Stimulated activated naive CD8-positive, alpha-beta T cell treated with anti-CD3 and anti-CD28 coated beads, Interleukin-15, Interleukin-2, amounts not matched to agents 100 U/mL and 50 U/mL, for 24 hours (primary cell): ENCODE measurements around the gene FAM76B.

Experiments used
- ATAC-seq: fragments of 150-1000 bp; cut with Tn5 transposase; one replicate; pipeline ENCODE4 v1.10.0; 2021
- DNase-seq: peaks from one replicate; pipeline ENCODE4 v3.0.0; 2021

Gene FAM76B

DNA sequence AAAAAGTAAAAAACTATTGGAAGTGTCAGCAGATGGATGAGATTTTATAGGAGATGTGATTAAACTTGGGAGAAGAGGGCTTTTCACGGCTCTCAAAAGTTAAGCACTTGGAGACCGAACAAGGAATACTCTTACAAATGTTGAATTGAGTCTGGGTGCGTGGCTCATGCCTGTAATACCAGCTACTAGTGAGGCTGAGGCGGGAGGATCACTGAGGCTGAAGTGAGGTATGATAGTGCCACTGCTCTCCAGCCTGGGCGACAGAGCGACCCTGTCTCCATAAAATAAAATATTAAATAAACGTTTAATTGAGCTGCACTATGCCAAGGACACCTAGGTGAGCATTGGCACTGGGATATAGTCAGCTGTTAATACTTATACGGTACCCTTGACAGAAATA, 2.6 kb upstream of the FAM76B start:
- no peak for DNase-seq

GRCh38 chr11:95791709-95792033, 2.1 kb upstream of the FAM76B start:
- DNase-seq: no peak
- no peak for ATAC-seq

More for the DNA sequence above, 2.6 kb upstream of the FAM76B start:
- ATAC-seq: no peak

DNA sequence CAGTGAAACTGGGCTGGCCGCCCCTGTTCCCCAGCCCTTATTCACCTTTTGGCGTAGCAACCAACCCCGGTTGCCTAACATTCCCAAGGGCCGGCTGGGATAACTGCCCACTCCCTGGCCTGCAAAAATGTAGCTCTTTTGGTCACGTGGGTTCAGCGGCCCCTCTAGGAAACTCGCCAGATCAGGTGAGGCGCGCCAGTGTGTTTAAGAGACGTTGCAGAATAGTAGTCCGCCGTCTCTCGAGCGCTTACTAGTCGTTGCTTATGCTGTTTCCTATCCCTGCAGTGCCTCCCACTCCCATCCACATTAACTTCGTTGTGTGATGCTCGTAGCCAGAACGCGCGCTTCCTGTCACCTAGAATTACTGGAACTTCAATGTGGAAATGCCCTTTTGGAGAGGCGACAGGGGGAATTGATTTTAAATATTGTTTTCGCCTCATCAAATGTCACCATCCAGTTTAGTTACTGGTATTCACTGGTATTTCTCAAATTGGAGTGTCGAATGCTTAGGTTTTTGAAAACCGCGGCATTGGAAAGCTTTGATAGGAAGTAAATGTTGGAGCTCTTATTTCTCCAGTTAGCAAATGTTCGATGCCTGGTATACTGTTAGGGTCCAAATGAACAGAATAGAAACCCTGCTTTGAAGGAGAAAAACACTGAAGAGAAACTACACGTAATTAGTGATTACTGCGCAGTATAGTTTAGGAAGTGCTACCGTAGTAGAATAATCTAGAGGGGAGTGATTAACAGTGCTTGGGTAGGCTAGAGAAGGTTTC, 1.5 kb upstream of the FAM76B start:
- no peak for ATAC-seq
- peak; percentile 63 for DNase-seq

DNA sequence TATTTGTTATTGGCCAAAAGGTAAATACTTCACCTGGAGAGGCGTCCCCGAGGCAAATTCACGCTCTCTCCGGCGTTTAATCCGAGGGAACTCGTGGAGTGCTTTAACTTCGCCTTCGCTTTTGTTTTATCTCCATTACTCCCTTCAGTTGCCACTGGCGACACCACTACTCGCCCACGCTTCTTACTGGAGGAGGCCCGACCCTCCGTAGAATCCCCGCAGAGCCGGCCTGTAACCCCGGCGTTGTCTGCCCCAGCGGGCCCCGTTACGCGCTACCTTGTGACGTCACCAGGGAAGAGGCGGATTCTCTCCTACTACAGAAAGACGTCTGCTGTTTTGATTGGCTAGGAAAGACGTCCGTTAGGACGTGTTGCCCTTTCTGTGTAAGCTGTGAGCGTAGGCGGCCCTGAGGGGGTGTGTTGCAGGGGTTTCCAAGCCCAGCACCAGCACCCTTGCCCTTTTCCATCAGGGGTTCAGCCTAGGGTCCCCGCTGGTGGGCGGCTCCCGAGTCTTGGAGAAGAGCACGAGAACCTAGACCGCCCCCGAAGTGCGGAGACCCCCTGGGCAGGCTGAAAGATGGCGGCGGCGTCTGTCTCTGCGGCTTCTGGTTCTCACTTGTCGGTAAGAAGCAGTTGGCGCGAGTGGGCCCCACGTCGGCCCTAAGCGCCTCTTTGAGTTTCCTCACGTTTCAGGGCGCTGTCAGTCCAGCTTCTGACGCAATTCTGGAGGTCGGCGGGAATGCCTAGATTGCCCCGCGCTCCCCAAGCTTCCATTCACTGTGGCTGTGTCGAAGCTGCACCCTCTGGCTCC, 746 bp upstream of the FAM76B start, which contains the start of gene CEP57:
Gene CEP57, plus strand, starts transcription at position 376 of the 810 bp plus-strand sequence. Its CDS starts 201 bp downstream, at position 577.
- ATAC-seq (peak; percentile 77), DNase-seq (peak; percentile 94)

GRCh38 chr11:95788921-95789505, 569 bp downstream of the FAM76B start:
- peak; percentile 40 for DNase-seq
- ATAC-seq: no peak

DNA sequence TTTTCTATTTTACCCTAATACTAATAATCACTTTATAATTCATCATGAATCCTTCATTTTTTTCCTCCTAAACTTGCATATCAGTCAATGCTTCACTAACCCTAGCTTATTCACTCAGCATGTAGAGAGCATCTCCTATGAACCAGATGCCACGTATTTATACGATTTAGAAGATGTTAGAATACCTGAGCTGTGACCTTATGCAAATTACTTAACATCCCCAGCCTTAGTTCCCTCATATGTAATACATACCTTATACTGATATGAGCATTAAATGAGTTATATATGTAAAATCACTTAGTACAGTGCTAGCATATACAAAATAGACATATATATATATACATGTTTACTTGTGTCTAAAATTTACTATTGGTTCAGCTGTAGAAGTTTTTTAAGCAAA, 9.0 kb downstream of the FAM76B start:
- DNase-seq (no peak), ATAC-seq (no peak)

DNA sequence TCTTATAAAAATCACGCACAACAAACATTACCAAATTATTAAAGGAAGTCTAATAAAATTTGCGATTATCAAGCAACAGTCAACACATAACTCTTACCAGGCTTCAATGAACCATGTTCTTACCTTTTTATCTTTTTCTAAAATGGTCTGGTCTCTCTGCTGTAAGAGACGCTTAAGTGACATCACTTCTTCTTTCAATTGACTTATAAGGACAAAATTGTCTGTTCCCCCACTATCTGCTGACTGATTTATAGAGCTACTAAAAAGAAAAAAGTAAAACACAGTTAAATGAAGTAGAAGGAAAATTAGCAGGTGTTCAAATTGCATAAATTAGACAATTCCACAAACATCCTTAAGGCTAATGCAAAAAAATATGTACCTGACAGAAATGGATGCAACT, 10.9 kb downstream of the FAM76B start:
- ATAC-seq: no peak
- DNase-seq: no peak

DNA sequence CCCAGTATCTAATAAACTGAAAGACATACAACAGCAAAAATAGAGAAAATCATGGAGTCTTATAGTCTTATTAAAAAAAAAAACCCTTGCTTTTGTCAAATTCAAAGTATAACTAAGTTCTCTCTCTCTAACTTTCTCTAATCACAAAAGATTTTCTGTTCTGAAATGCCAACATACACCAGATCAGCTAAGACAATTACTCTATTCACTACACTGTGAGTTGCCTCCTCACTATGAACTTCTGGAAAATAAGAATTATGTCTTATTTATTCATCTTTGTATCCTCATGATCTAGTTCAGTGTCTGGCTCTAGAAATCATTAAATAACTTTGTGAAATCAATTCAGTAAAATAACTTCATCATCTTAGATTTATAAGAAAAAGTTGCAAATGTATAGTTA, 12.7 kb downstream of the FAM76B start:
- no peak for ATAC-seq
- DNase-seq: no peak

GRCh38 chr11:95768521-95768920, 21.1 kb downstream of the FAM76B start:
- ATAC-seq: no peak
- DNase-seq: no peak

DNA sequence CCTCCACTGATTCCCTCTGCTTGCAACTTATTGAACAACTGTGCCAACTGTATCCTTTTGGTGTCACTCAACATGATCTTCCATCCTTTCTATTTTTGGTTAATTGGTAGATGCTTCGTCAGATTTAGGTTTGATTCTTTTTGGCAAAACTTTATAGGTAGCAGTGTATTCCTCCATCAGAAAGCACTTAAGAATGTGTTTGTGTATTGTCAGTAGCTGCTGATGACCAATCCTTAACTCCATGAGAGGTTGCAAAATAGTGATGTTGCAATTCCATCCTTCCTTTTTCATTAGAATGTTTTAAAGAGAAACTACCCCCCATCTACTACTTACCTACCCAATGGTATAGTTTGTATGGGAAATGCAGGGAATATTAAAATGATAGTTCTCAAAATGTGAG, 22.1 kb downstream of the FAM76B start:
- DNase-seq (no peak), ATAC-seq (no peak)

GRCh38 chr11:95766701-95767100, 22.9 kb downstream of the FAM76B start:
- DNase-seq (no peak), ATAC-seq (no peak)

DNA sequence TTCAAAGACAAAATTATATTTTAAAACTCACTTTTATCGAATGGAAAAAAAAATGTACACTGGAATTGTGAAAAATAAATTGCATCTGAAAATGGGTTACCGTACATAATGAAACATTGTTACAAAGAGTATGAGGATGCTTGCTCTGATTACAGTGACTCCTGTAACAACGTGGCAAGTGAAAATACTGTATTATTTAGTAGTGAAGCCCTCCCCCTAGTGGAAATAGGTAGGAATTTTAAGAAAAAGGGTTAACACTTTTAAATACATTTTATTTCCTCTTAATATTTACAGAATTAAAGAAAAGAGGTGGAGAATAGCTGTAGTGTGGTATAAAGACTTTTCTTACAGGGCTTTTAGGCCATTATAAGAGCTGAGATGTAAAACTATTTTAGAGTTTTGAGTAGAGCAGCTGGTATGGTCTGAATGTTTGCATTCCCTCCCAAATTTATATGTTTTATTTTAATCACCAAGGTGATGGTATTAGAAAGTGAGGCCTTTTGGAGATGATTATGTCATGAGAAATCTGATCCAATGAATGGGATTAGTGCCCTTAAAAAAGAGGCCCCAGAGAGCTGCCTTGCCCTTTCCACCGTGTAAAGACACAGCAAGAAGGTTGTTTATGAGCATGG, 25.2 kb downstream of the FAM76B start:
- DNase-seq: no peak
- ATAC-seq: no peak

GRCh38 chr11:95762534-95762933, 27.0 kb downstream of the FAM76B start:
- ATAC-seq: no peak
- no peak for DNase-seq

DNA sequence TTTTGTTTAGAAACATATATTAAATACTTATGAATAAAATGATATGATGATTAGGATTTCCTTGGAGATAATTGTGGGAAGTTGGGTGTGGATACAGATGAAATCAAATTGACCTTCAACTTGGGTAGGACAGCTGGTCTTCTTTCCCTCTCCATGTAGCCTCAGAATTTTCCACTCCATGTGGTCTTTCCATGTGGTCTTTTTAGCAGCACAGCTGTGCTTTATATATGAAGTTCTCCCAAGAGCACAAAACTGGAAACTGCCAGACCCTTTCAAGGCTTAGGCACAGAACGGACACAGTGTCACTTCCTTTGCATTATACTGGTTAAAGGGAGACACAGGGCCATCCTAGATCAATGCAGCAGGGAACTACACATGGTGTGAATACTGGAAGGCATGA, 28.6 kb downstream of the FAM76B start:
- ATAC-seq: no peak
- no peak for DNase-seq

DNA sequence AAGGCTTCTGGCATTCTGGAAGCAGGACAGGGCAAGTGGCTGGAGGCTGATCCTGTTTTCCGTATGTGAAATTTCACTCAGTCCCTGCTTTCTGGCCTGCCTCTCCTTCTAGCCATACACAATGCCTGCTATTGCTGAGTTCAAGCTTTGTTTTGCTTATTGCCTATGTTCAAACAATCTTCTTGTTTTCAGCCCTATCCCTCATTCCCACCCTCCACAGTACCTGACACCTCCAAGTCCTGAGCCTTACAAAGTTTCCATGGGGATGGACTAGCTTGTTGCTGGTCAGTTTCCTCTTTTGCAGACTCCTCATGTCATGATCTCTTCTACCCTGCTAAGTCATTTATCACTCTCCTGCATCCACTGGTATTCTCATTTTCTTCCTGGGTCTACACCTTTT, 38.1 kb downstream of the FAM76B start:
- ATAC-seq (no peak), DNase-seq (no peak)

DNA sequence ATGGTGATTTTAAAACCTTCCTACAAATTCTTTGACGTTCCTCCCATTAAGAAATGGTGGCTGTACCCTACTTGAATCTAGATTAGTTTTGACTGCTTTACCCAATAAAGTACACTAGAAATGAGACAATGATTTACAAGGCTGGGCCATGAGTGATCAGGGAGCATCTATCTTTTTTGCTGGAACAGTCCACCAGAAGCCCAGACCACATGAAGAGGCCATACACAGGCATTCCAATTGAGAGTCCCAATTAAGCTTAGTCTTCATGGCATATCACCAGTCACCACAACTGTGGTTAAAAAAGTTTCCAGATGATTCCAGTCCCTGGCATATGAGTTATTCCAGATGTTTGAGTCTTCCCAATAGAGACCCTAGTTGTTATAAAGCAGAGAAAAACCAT, 39.5 kb downstream of the FAM76B start:
- ATAC-seq: no peak

DNA sequence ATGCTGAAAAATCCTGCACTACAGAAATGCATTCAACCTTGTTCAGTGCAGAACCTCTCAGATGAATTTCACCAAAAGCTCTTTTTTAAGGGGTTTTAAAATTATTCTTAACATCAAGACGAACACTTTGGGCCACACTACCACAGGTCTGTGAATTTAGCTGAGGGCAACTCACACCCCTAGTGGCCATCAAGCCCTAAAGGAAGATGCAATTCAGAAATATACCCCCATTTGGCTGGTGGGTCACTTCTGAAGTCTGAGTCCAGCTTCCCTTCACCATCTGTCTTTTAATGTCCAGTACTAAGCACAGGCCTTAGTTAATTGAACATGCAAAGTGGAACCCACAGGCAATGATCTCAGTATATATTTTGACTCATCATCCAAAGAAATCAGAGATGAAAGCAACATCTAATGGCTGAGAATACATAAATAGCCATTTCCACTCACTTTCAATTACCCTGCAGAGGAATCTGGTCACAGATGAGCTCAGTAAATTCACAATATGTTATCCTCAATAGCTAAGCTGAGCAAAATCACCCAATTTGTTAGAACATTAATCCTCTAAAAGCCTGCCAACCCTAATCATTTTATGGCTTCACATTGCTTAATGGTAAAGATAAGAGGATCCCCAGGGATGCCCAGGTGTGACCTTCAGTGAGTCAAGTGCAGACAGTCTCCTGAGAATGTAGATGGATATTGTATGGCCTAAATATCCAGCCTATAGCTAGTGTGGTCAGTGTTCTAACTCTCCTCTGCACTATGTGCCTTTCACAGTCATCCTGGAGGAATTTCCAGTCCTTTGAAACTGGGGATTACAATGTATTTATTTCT, 50.3 kb downstream of the FAM76B start:
- DNase-seq (no peak), ATAC-seq (no peak)

More for the DNA sequence above, 39.5 kb downstream of the FAM76B start:
- no peak for DNase-seq

GRCh38 chr11:95736809-95737208, 52.8 kb downstream of the FAM76B start:
- DNase-seq (no peak), ATAC-seq (no peak)

DNA sequence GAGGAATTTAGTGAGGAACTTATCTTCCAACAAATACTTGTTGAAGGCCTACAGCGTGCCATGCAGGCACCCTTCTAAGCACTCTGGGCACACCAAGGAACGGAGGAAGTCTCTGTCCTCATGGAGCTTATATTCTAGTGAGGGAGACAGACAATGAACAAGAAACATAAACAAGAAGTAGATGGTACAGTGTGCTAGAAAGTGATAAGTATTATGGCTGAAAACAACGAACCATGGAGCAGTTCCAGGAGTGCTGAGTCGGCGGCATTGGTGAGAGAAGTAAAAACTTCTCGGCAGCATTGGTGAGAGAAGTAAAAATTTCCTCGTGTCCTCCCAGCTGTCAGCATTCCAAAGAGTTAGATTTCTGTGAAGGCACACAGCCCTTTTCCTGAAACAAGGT, 53.2 kb downstream of the FAM76B start:
- DNase-seq (no peak), ATAC-seq (no peak)

- ATAC-seq (no peak), DNase-seq (no peak)
Measured at GRCh38 chr11:95734009-95734572, 55.5 kb downstream of the FAM76B start.

- no peak for DNase-seq
- ATAC-seq: no peak
Measured at GRCh38 chr11:95732930-95733602, 56.5 kb downstream of the FAM76B start.
